Measurements from ENCODE around the gene DNAJC30. TPM values are rescaled to one million over a fixed set of nuclear protein-coding genes. Genes with fewer than 3 reads are reported as not detected.
"Not testable (repeated sequence)": the region's sequence is repeated elsewhere in the genome, so short reads cannot be mapped to it uniquely, and the experiment has no call there.

The DNAJC30 gene
- total and polyA plus RNA-seq, 2 of the 8 experiments (the other 6 are each of a cell fraction or from before 2014, with no cell fraction given): 6.1 to 6.3 TPM

- H3K4me2 ChIP-seq (ENCODE audit: insufficient read depth in 1 of 2, low read depth in 2 of 2, low read length in 2 of 2); H3K79me2 ChIP-seq (ENCODE audit: control insufficient read depth in 1 of 2, insufficient read depth in 2 of 2, low read length in 2 of 2); H3K4me3 ChIP-seq (ENCODE audit: extremely low read depth in 1 of 4, insufficient read depth in 2 of 4, low read depth in 3 of 4, low read length in 4 of 4); H3K14ac ChIP-seq (ENCODE audit: insufficient read length); H3K56ac ChIP-seq (replicated peaks; ENCODE audit: insufficient read length, low read depth, low read length); H2BK15ac ChIP-seq (ENCODE audit: low read length); H4K91ac ChIP-seq (replicated peaks; ENCODE audit: insufficient read length, low read length); H2BK120ac ChIP-seq (replicated peaks; ENCODE audit: low read depth, low read length); FAIRE-seq; H3K4ac ChIP-seq (replicated peaks; ENCODE audit: insufficient read length, low read depth, low read length); H3K27ac ChIP-seq (ENCODE audit: low read depth, low read length); H2AFZ ChIP-seq (ENCODE audit: low read length); H2BK12ac ChIP-seq (ENCODE audit: low read depth, low read length); H2AK5ac ChIP-seq (ENCODE audit: low read depth, low read length); H3K9me3 ChIP-seq (ENCODE audit: insufficient read depth in 2 of 2, low read depth in 1 of 2, low read length in 1 of 2); H3K36me3 ChIP-seq (ENCODE audit: control insufficient read depth in 2 of 4, insufficient read depth in 4 of 4, low read length in 3 of 4); H3K79me1 ChIP-seq (ENCODE audit: low read depth, low read length); H3K23me2 ChIP-seq (ENCODE audit: low read depth, low read length); H2BK5ac ChIP-seq (ENCODE audit: low read depth, low read length); H4K20me1 ChIP-seq (replicated peaks in 1 of 2; ENCODE audit: control insufficient read depth in 1 of 2, insufficient read depth in 2 of 2, low read length in 2 of 2); H3K18ac ChIP-seq (ENCODE audit: extremely low read depth, low read length); DNase-seq (ENCODE audit: low read depth in 1 of 2, low spot score in 2 of 2); H4K5ac ChIP-seq (ENCODE audit: insufficient read length, low read depth, low read length); H2BK20ac ChIP-seq (ENCODE audit: low read length); H3K23ac ChIP-seq (ENCODE audit: insufficient read length); H3K4me1 ChIP-seq (replicated peaks in 1 of 4; ENCODE audit: control insufficient read depth in 3 of 4, insufficient read depth in 4 of 4, low read length in 3 of 4); H3K27me3 ChIP-seq (replicated peaks in 1 of 4; ENCODE audit: control insufficient read depth in 3 of 4, extremely low read depth in 1 of 4, insufficient read depth in 3 of 4, low read length in 3 of 4); H4K8ac ChIP-seq (ENCODE audit: extremely low read depth, insufficient read depth, low read length); H3K9ac ChIP-seq (replicated peaks in 1 of 4; ENCODE audit: extremely low read depth in 1 of 4, low read depth in 3 of 4, low read length in 3 of 4): not testable (repeated sequence)
- POLR2A ChIA-PET (ENCODE audit: partially characterized antibody): interaction anchor here (1.3 kb wide), 1 partner anchor 48 kb away, joined by 3 read pairs; no protein-coding TSS in a partner anchor
- WGBS, 2 experiments (ENCODE audit: extremely low coverage in 1 of 2, insufficient coverage in 1 of 2, insufficient read length in 1 of 2, insufficient replicate concordance in 2 of 2, low coverage in 1 of 2, low lambda C conversion rate in 2 of 2, missing lambda C conversion rate in 1 of 2): 90% methylated on average over 4 of the region's 4 CpGs; no CpG with 5 or more reads in 1 of the 2 experiments
- CTCF ChIA-PET (ENCODE audit: partially characterized antibody): interaction anchor here (0.8 to 1.5 kb wide), 3 partner anchors 13 to 40 kb away, joined by 3 to 6 read pairs (median 3); no protein-coding TSS in a partner anchor
Observed at GRCh38 chr7:73655309-73655708, 27.9 kb downstream of the DNAJC30 start.
